Activated CD8-positive, alpha-beta T cell treated with anti-CD3 and anti-CD28 coated beads, Interleukin-2, amount 10 ng/mL, durations not matched to agents 7 days and 5 days (primary cell): ENCODE data around the gene KAT6B. TPM values are rescaled to one million over a fixed set of nuclear protein-coding genes. Genes with fewer than 3 reads are reported as not detected.
"Not testable (repeated sequence)": the region's sequence is repeated elsewhere in the genome, so short reads cannot be mapped to it uniquely, and the experiment has no call there.

Source experiments
- ATAC-seq: fragments of 150-1000 bp; cut with Tn5 transposase; one replicate; pipeline ENCODE4 v1.10.0; 2021; ENCODE audit warnings: moderate library complexity
- CTCF ChIA-PET: fragments of 350-600 bp; sonication (Branson Sonifier 250); formaldehyde crosslinking; loops from one replicate; lab custom pipeline; 2021; ENCODE audit warnings: antibody characterized with exemption; lab: Charles Lee
- POLR2A ChIA-PET: fragments of 350-600 bp; sonication (Branson Sonifier 250); formaldehyde crosslinking; loops from one replicate; lab custom pipeline; 2021; ENCODE audit warnings: antibody characterized with exemption; lab: Charles Lee
- DNase-seq: peaks from one replicate; pipeline ENCODE4 v3.0.0-alpha.2; 2020
- H3K27ac Mint-ChIP-seq: one replicate; pipeline ENCODE4 v1.8.0; 2021; ENCODE audit warnings: mild to moderate bottlenecking, mixed read lengths
- H3K27me3 Mint-ChIP-seq: one replicate; pipeline ENCODE4 v1.8.0; 2021; ENCODE audit warnings: low read depth, mixed read lengths
- H3K36me3 Mint-ChIP-seq: one replicate; pipeline ENCODE4 v1.8.0; 2021; ENCODE audit warnings: low read depth, mixed read lengths
- H3K4me1 Mint-ChIP-seq: one replicate; pipeline ENCODE4 v1.8.0; 2021; ENCODE audit warnings: low read depth, mixed read lengths
- H3K4me3 Mint-ChIP-seq: one replicate; pipeline ENCODE4 v1.8.0; 2021; ENCODE audit warnings: mild to moderate bottlenecking, mixed read lengths
- H3K9me3 Mint-ChIP-seq: one replicate; pipeline ENCODE4 v1.8.0; 2022; ENCODE audit warnings: mixed read lengths; ENCODE audit not compliant: insufficient read depth
- total RNA-seq, 2 experiments: library from RNA; stranded (reverse); gene quantifications; one replicate each; pipeline ENCODE4 v1.2.3, GENCODE V29; 2021

Gene KAT6B
- total RNA-seq, 2 experiments from 2014 or later, result 40.3 to 43.1 TPM

GRCh38 chr10:74910976-74911350 is 84.6 kb downstream of the KAT6B start:
- no peak for DNase-seq
- Mint-ChIP-seq H3K9me3 (no peaks in the 10 kb centered on the region), H3K27me3 (no peaks in the 10 kb centered on the region), H3K27ac (no peak overlapping the region), H3K4me3 (no peak overlapping the region), H3K4me1 (peaks cover 18% of the 10 kb centered on the region), H3K36me3 (peaks cover 6% of the 10 kb centered on the region)
- ChIA-PET POLR2A (no interaction called here), CTCF (interaction anchor here (1.2 kb wide), 1 partner anchor 110 kb away, joined by 4 read pairs; no protein-coding TSS in a partner anchor)
- no peak for ATAC-seq

GRCh38 chr10:74912182-74912581 is 85.8 kb downstream of the KAT6B start:
- CTCF ChIA-PET, result interaction anchor here (0.8 to 2.6 kb wide), 6 partner anchors 10 to 109 kb away, joined by 3 to 14 read pairs (median 4); no protein-coding TSS in a partner anchor
- no peaks in the 10 kb centered on the region for H3K9me3 Mint-ChIP-seq

GRCh38 chr10:74912682-74913081 is 86.3 kb downstream of the KAT6B start:
- no peak for DNase-seq
- Mint-ChIP-seq H3K9me3 (no peaks in the 10 kb centered on the region), H3K4me3 (no peak overlapping the region), H3K4me1 (peaks cover 18% of the 10 kb centered on the region), H3K27me3 (no peaks in the 10 kb centered on the region), H3K36me3 (peaks cover 12% of the 10 kb centered on the region), H3K27ac (no peak overlapping the region)
- ChIA-PET CTCF (interaction anchor here (0.8 to 2.6 kb wide), 12 partner anchors 11 to 108 kb away, joined by 3 to 14 read pairs (median 4); no protein-coding TSS in a partner anchor), POLR2A (interaction anchor here (1.2 kb wide), 1 partner anchor 9 kb away, joined by 3 read pairs; no protein-coding TSS in a partner anchor)
- no peak for ATAC-seq

More at GRCh38 chr10:74912182-74912581, 85.8 kb downstream of the KAT6B start:
- no peak overlapping the region for H3K27ac Mint-ChIP-seq
- no peak overlapping the region for H3K4me3 Mint-ChIP-seq
- DNase-seq (no peak), ATAC-seq (no peak)
- peaks cover 18% of the 10 kb centered on the region for H3K4me1 Mint-ChIP-seq
- peaks cover 10% of the 10 kb centered on the region for H3K36me3 Mint-ChIP-seq
- POLR2A ChIA-PET, result no interaction called here
- H3K27me3 Mint-ChIP-seq, result no peaks in the 10 kb centered on the region

- CTCF ChIA-PET, result interaction anchor here (0.9 to 2.6 kb wide), 14 partner anchors 9 to 107 kb away, joined by 3 to 14 read pairs (median 4); no protein-coding TSS in a partner anchor
- DNase-seq (no peak), ATAC-seq (peak; percentile 82)
- Mint-ChIP-seq H3K27ac (peak overlapping the region; percentile 54), H3K4me3 (peak overlapping the region; percentile 58), H3K36me3 (peaks cover 14% of the 10 kb centered on the region), H3K9me3 (no peaks in the 10 kb centered on the region), H3K27me3 (no peaks in the 10 kb centered on the region), H3K4me1 (peaks cover 18% of the 10 kb centered on the region)
- POLR2A ChIA-PET, result interaction anchor here (1.2 to 1.4 kb wide), 2 partner anchors 10 to 79 kb away, joined by 3 read pairs; no protein-coding TSS in a partner anchor
These were observed 87.1 kb downstream of the KAT6B start for GRCh38 chr10:74913377-74913979.

- DNase-seq (no peak), ATAC-seq (no peak)
- CTCF ChIA-PET, result interaction anchor here (0.7 to 1.4 kb wide), 3 partner anchors 59 to 177 kb away, joined by 3 read pairs; no protein-coding TSS in a partner anchor
- Mint-ChIP-seq H3K4me1 (peaks cover 28% of the 10 kb centered on the region), H3K27ac (no peak overlapping the region), H3K4me3 (no peak overlapping the region), H3K36me3 (peaks cover 25% of the 10 kb centered on the region), H3K27me3 (no peaks in the 10 kb centered on the region), H3K9me3 (peaks cover 11% of the 10 kb centered on the region)
- POLR2A ChIA-PET, result no interaction called here
These were observed 89.9 kb downstream of the KAT6B start for GRCh38 chr10:74916283-74916682.

- H3K27me3 Mint-ChIP-seq, result no peaks in the 10 kb centered on the region
- peaks cover 27% of the 10 kb centered on the region for H3K36me3 Mint-ChIP-seq
- CTCF ChIA-PET, result interaction anchor here (0.6 kb wide), 1 partner anchor 62 kb away, joined by 3 read pairs; no protein-coding TSS in a partner anchor
- peaks cover 26% of the 10 kb centered on the region for H3K4me1 Mint-ChIP-seq
- POLR2A ChIA-PET, result no interaction called here
- ATAC-seq, result no peak
- no peak overlapping the region for H3K27ac Mint-ChIP-seq
- no peak for DNase-seq
- H3K9me3 Mint-ChIP-seq, result peaks cover 11% of the 10 kb centered on the region
- H3K4me3 Mint-ChIP-seq, result no peak overlapping the region
These were observed 91.2 kb downstream of the KAT6B start for GRCh38 chr10:74917481-74918077.

GRCh38 chr10:74919671-74920070 is 93.3 kb downstream of the KAT6B start:
- Mint-ChIP-seq H3K27ac (no peak overlapping the region), H3K4me1 (peaks cover 27% of the 10 kb centered on the region), H3K9me3 (peaks cover 11% of the 10 kb centered on the region), H3K27me3 (no peaks in the 10 kb centered on the region), H3K36me3 (peaks cover 29% of the 10 kb centered on the region), H3K4me3 (no peak overlapping the region)
- ATAC-seq (no peak), DNase-seq (no peak)
- ChIA-PET CTCF (no interaction called here), POLR2A (no interaction called here)

- H3K4me3 Mint-ChIP-seq, ATAC-seq, POLR2A ChIA-PET, H3K27ac Mint-ChIP-seq, H3K27me3 Mint-ChIP-seq, DNase-seq: not testable (repeated sequence)
- Mint-ChIP-seq H3K36me3 (peaks cover 25% of the 10 kb centered on the region), H3K4me1 (peaks cover 29% of the 10 kb centered on the region), H3K9me3 (peaks cover 11% of the 10 kb centered on the region)
- CTCF ChIA-PET, result interaction anchor here (0.8 to 1.4 kb wide), 4 partner anchors 10 to 182 kb away, joined by 3 to 6 read pairs (median 4); no protein-coding TSS in a partner anchor
These were observed 94.7 kb downstream of the KAT6B start for GRCh38 chr10:74921070-74921469.

- ATAC-seq (no peak), DNase-seq (no peak)
- Mint-ChIP-seq H3K4me1 (peaks cover 29% of the 10 kb centered on the region), H3K4me3 (no peak overlapping the region), H3K27ac (no peak overlapping the region), H3K27me3 (no peaks in the 10 kb centered on the region), H3K36me3 (peaks cover 21% of the 10 kb centered on the region), H3K9me3 (peaks cover 11% of the 10 kb centered on the region)
- CTCF ChIA-PET, result interaction anchor here (1.3 to 1.5 kb wide), 4 partner anchors 19 to 183 kb away, joined by 3 to 6 read pairs (median 4); no protein-coding TSS in a partner anchor
- POLR2A ChIA-PET, result no interaction called here
These were observed 95.3 kb downstream of the KAT6B start for GRCh38 chr10:74921744-74922143.

GRCh38 chr10:74922921-74923320 is 96.5 kb downstream of the KAT6B start:
- ChIA-PET CTCF (interaction anchor here (1.2 to 1.5 kb wide), 2 partner anchors 45 to 53 kb away, joined by 4 read pairs; no protein-coding TSS in a partner anchor), POLR2A (no interaction called here)
- Mint-ChIP-seq H3K9me3 (peaks cover 11% of the 10 kb centered on the region), H3K36me3 (peaks cover 19% of the 10 kb centered on the region), H3K4me3 (no peak overlapping the region), H3K27me3 (no peaks in the 10 kb centered on the region), H3K4me1 (peaks cover 32% of the 10 kb centered on the region), H3K27ac (no peak overlapping the region)
- no peak for ATAC-seq
- DNase-seq, result no peak

GRCh38 chr10:74923556-74923955 is 97.2 kb downstream of the KAT6B start:
- ATAC-seq, result no peak
- peaks cover 16% of the 10 kb centered on the region for H3K36me3 Mint-ChIP-seq
- peaks cover 32% of the 10 kb centered on the region for H3K4me1 Mint-ChIP-seq

More at GRCh38 chr10:74923556-74923955, 97.2 kb downstream of the KAT6B start:
- POLR2A ChIA-PET, result no interaction called here
- no peak overlapping the region for H3K4me3 Mint-ChIP-seq
- CTCF ChIA-PET, result interaction anchor here (1.2 to 1.5 kb wide), 2 partner anchors 44 to 53 kb away, joined by 4 read pairs; no protein-coding TSS in a partner anchor
- H3K27ac Mint-ChIP-seq, result no peak overlapping the region
- DNase-seq, result no peak
- no peaks in the 10 kb centered on the region for H3K27me3 Mint-ChIP-seq
- peaks cover 11% of the 10 kb centered on the region for H3K9me3 Mint-ChIP-seq
